Tracheal epithelial cell (primary cell): ENCODE measurements around the gene GRIN3A. TPM values are rescaled to one million over a fixed set of nuclear protein-coding genes. Genes with fewer than 3 reads are reported as not detected.

Source experiments
- total RNA-seq: library from RNA; depleted of rRNA; stranded (reverse); fragments of >200 nt; gene quantifications from 2 replicates; pipeline ENCODE4 v1.2.1, GENCODE V29; 2014

GRIN3A gene
- not detected in 2 replicates for total RNA-seq

DNA sequence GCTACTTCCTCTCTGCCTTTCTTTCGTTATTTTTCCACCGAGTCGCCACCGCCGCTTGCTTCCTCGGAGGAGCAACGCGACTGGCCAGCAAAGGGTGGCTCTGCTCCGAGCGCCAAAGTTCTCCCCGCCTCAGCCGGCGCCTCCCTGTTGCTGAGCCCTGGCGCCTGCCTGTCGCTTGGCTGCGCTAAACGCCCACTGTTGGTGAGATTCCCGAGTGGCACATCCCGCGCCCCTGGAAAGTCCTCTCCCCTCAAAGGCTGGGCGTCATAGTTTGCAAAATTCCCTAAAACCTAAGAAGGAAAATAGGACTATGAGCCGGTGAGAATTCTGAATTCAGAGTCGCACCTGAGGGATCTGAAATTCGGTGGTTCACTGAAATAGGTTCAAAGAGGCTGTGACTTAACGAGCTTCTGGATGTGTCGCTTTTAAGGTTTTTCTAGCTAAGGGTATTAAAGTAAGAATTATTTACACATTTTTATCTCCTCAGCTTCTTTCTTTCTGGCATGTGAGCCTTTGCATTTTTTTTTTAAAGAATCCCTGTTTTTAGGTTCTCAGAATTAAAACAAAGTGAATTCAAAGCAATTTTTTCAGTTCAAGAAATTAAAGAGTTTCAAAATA is at the start of gene GRIN3A:
GRIN3A (minus strand) TSS at position 82 of the 618 bp plus-strand sequence. CDS start 668 bp downstream, outside the sequence.

GRCh38 chr9:101594796-101595195 is 143.7 kb downstream of the GRIN3A start, which contains the start of gene PPP3R2:
Gene PPP3R2, minus strand, starts transcription at chr9:101594969. Its CDS starts 48 bp downstream, at chr9:101594921.

GRCh38 chr9:101533334-101534204 is 204.9 kb downstream of the GRIN3A start, which contains the start of gene RNF20:
Gene RNF20, plus strand, starts transcription at chr9:101533853. Its CDS starts 1,571 bp downstream, at chr9:101535424.

Other genes with a start within 250 kb of the GRIN3A start
- 22.0 and 23.4 TPM in 2 replicates for gene RNF20, start 204.8 kb downstream of the GRIN3A start, total RNA-seq
- gene PPP3R2, start 143.7 kb downstream of the GRIN3A start, total RNA-seq: not detected in 2 replicates